GM21390 (cell line): Measurements from ENCODE around the gene ACAP2.

ENCODE experiments used
- ATAC-seq: cut with Tn5 transposase; IDR thresholded peaks from one replicate; pipeline ENCODE4 v1.9.1; 2021; ENCODE audit not compliant: unreplicated experiment

Gene ACAP2

GRCh38 chr3:195261925-195262324, 180.9 kb downstream of the ACAP2 start:
- ATAC-seq = no peak

GRCh38 chr3:195260280-195260905, 182.4 kb downstream of the ACAP2 start:
- ATAC-seq = peak; percentile 4

- ATAC-seq = peak; percentile 76
Measured at GRCh38 chr3:195259475-195260279, 183.1 kb downstream of the ACAP2 start.

GRCh38 chr3:195259154-195259474, 183.7 kb downstream of the ACAP2 start:
- ATAC-seq = no peak

- ATAC-seq = no peak
Measured at GRCh38 chr3:195258449-195259153, 184.2 kb downstream of the ACAP2 start.

GRCh38 chr3:195257454-195258448, 185.1 kb downstream of the ACAP2 start:
- no peak for ATAC-seq

GRCh38 chr3:195256639-195257453, 186.0 kb downstream of the ACAP2 start:
- ATAC-seq = no peak

- ATAC-seq = no peak
Measured at GRCh38 chr3:195255571-195256501, 187.0 kb downstream of the ACAP2 start.

GRCh38 chr3:195255176-195255500, 187.7 kb downstream of the ACAP2 start:
- no peak for ATAC-seq

- ATAC-seq = no peak
Measured at GRCh38 chr3:195254454-195255175, 188.2 kb downstream of the ACAP2 start.

- ATAC-seq = no peak
Measured at GRCh38 chr3:195253923-195254432, 188.8 kb downstream of the ACAP2 start.

GRCh38 chr3:195251336-195252065, 191.3 kb downstream of the ACAP2 start:
- ATAC-seq = no peak

- ATAC-seq = no peak
Measured at GRCh38 chr3:195250473-195251251, 192.2 kb downstream of the ACAP2 start.

- no peak for ATAC-seq
Measured at GRCh38 chr3:195249858-195250464, 192.9 kb downstream of the ACAP2 start.

- no peak for ATAC-seq
Measured at GRCh38 chr3:195249057-195249770, 193.6 kb downstream of the ACAP2 start.

GRCh38 chr3:195248281-195248680, 194.5 kb downstream of the ACAP2 start:
- ATAC-seq = no peak
